ENCODE data around the gene ACTG1.

The ACTG1 gene

DNA sequence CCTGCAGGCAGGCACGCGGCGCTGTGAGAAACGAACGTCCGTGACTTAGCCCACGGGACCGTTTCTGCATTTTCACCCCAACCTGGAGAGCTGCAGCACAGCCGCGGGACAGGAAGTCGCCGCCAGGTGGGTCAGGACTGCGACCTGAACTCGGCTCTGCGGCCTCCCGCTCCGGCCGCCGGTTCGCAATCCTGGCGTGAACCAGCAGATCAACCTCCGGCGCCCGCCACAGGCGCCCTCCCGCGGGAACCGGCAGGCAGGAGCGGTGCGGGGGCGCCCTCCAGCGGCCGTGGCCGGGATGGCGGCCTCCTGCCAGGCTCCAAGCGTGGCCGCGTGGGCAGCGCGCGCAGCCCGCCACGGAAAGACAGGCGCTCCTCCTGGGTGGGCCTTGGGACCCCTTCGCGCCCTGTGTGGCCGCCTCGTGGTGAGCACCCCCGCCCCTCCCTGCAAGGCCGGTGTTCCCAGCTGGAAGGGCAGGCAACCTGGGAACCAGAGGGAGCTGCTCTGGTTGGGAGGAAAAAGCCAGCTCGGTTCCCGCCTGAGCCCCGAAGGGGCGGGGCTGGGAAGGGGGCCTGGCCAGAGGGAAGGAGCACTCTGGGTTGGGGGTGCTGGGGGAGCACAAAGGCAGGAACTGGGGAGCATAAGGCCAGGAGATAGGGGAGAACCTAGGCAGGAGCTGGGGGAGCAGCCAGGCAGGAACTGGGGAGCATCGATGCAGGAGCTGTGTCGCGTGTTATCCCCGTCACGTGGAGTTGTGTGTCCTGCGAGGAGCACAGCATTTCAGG lies 28.2 kb downstream of the ACTG1 start:
- H3K4me3 ChIP-seq (replicated peaks in 1 of 2; ENCODE audit: low read depth in 2 of 2, low read length in 2 of 2) = peak overlapping the region; percentile 28 to 47

GRCh38 chr17:81483862-81484194 lies 28.8 kb downstream of the ACTG1 start:
- no peak for DNase-seq (ENCODE audit: low read depth in 2 of 2)
- H3K4me3 ChIP-seq (replicated peaks in 1 of 2; ENCODE audit: low read depth in 2 of 2, low read length in 2 of 2) = peak overlapping the region in 1 of 2 donors; percentile 43
- TF ChIP-seq, protein P1, sequence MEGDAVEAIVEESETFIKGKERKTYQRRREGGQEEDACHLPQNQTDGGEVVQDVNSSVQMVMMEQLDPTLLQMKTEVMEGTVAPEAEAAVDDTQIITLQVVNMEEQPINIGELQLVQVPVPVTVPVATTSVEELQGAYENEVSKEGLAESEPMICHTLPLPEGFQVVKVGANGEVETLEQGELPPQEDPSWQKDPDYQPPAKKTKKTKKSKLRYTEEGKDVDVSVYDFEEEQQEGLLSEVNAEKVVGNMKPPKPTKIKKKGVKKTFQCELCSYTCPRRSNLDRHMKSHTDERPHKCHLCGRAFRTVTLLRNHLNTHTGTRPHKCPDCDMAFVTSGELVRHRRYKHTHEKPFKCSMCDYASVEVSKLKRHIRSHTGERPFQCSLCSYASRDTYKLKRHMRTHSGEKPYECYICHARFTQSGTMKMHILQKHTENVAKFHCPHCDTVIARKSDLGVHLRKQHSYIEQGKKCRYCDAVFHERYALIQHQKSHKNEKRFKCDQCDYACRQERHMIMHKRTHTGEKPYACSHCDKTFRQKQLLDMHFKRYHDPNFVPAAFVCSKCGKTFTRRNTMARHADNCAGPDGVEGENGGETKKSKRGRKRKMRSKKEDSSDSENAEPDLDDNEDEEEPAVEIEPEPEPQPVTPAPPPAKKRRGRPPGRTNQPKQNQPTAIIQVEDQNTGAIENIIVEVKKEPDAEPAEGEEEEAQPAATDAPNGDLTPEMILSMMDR (IDR thresholded peaks at IDR 0.05; ENCODE audit: low read depth, low read length) = no peak

More for the DNA sequence above, 28.2 kb downstream of the ACTG1 start:
- DNase-seq (ENCODE audit: low read depth in 2 of 2) = peak; percentile 76 to 84
- TF ChIP-seq, protein P1 (IDR thresholded peaks at IDR 0.05; ENCODE audit: low read depth, low read length) = peak; percentile 38

DNA sequence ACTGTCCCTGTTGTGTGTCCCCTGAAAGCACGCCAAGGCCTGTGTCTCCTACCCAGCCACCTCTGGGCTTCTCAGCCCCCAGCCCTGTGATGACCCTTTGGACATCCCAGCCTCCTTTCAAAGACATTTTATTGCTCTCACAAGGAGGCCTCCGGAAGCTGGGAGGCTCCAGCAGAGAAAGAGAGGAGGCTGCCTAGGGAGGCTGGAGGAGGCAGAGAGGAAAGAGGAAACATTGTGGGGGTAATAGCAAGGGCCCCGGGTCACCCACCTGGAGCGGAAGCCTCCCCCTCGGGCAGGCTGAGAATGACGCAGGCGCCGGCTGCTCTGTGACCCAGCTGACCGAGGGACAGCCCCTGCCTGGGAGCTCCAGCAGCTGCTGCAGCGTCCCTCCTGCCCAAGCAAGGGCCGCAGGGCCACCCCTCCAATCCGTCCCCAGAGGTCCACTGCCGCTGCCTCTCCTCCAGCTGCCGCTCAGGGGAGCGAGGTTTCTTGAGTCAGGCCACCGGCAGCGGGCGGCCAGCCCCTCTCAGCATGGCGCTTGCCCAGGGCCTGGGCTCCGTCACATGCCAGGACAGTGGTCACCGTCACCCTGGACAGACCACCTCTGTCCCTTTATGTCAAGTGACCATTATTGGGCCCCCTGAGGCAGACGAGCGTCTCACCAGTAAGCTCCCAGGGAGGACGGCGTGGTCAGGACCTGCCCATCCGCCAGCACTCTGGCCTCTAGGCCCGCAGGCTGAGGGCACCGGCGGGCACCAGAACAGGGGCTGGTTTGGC lies 29.3 kb downstream of the ACTG1 start:
- peak; percentile 33 to 41 for DNase-seq (ENCODE audit: low read depth in 2 of 2)
- TF ChIP-seq, protein P1 (IDR thresholded peaks at IDR 0.05; ENCODE audit: low read depth, low read length) = no peak
- no peak overlapping the region for H3K4me3 ChIP-seq (replicated peaks in 1 of 2; ENCODE audit: low read depth in 2 of 2, low read length in 2 of 2)

- DNase-seq (ENCODE audit: low read depth in 2 of 2) = no peak
- TF ChIP-seq, protein P1 (IDR thresholded peaks at IDR 0.05; ENCODE audit: low read depth, low read length) = no peak
- no peak overlapping the region for H3K4me3 ChIP-seq (replicated peaks in 1 of 2; ENCODE audit: low read depth in 2 of 2, low read length in 2 of 2)
Observed at GRCh38 chr17:81482673-81483072, 29.9 kb downstream of the ACTG1 start.

GRCh38 chr17:81481815-81482505 lies 30.6 kb downstream of the ACTG1 start:
- DNase-seq (ENCODE audit: low read depth in 2 of 2) = no peak
- peak overlapping the region; percentile 34 to 36 for H3K4me3 ChIP-seq (replicated peaks in 1 of 2; ENCODE audit: low read depth in 2 of 2, low read length in 2 of 2)
- TF ChIP-seq, protein P1 (IDR thresholded peaks at IDR 0.05; ENCODE audit: low read depth, low read length) = no peak

GRCh38 chr17:81481073-81481799 lies 31.4 kb downstream of the ACTG1 start:
- peak; percentile 38 to 79 for DNase-seq (ENCODE audit: low read depth in 2 of 2)

More at GRCh38 chr17:81481073-81481799, 31.4 kb downstream of the ACTG1 start:
- TF ChIP-seq, protein P1 (IDR thresholded peaks at IDR 0.05; ENCODE audit: low read depth, low read length) = no peak
- H3K4me3 ChIP-seq (replicated peaks in 1 of 2; ENCODE audit: low read depth in 2 of 2, low read length in 2 of 2) = peak overlapping the region; percentile 34 to 36

Data from cardiac fibroblast (primary cell).